Endometrial microvascular endothelial cells (primary cell): ENCODE results near the gene TRPC3. TPM values are rescaled to one million over a fixed set of nuclear protein-coding genes. Genes with fewer than 3 reads are reported as not detected.

Source experiments
- in situ Hi-C: cut with HindIII; loops from 2 replicates; pipeline ENCODE4 v1.10.0; 2017; ENCODE audit warnings: low sequenced_read_pairs, low pct_unique_long_range_greater_than_20kb; ENCODE audit errors: inconsistent ontology term
- total RNA-seq: library from RNA; depleted of rRNA; stranded (reverse); fragments of >200 nt; gene quantifications from one replicate; pipeline ENCODE4 v1.2.3, GENCODE V29; 2015; ENCODE audit errors: inconsistent ontology term

TRPC3 gene
- total RNA-seq, result not detected

- in situ Hi-C loops, result no loop called here
These were observed at the start of gene TRPC3 for GRCh38 chr4:121951521-121952110. Gene TRPC3, minus strand, starts transcription at chr4:121952060. Its CDS starts 380 bp downstream, at chr4:121951680.

DNA sequence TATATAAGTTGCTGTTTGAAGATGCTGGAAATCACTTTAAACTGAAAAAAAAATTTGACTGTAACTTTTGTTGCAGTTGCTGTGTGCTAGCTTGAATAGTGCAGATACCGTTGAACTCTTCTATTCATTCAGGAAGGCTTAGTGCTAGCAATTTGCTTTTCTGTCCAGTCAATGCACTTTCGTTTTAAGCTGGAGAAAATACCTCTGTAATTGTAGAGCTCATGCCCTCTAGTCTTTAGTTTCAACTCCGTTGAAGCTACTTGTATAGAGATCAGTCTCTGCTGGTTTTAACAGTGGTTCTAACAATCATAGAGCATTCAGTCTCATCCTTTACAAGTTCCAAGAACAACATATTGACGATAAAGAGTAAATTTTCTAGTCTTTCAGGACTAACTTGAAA is 49.0 kb upstream of the TRPC3 start:
- in situ Hi-C loops, result no loop called here

DNA sequence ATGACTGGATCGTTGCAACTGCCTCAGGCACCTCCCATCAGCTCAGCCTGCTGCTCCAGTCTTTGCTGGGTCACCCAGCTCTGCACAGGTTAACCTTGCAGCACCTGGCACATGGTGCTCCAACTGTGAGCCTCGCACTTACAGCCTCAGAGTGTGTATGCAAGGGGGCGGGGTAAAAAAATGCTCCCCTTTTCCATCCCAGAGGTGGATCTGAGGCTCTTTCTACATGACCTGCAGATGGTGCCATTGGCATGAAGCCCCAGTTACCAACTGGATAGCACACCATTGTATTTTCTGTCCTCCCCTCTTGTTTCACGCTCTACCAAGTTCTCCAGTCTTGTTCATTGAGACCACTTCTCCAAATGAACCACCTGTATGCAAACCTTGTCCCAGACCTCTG is 46.2 kb upstream of the TRPC3 start:
- in situ Hi-C loops, result no loop called here

DNA sequence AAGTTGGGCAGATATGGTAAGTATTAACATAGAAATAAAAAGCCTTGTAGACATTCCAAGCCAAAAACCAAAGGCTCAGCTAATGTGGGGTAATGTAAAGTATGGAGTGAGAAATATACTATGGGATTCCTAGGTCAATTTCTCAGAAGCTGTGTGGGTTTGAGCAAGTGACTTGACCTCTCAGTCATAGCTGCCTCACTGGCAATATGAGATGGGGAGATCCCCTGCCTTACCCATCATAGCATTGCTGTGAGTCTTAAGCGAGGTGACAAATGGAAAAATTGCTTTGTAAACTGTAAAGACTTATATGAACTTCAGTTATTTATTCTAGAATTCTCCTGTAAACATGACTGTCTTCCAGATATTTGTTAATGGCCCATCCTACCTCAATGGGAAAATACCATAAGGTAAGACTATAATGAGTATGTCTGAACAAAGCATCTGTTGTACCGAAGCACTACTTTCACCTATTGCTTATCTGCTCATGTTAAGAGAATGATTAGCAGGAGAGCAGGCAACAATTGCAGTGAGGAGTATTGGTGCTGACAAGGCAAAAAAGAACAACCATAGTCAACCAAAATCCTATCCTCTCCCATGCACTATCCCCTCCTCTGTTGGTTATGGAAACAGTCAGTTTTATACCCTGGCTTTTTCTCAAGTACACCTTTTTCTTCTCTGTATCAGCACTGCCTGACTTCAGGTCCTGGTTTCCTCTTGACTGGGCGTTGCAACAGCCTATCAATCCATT is 44.1 kb upstream of the TRPC3 start:
- in situ Hi-C loops, result no loop called here

DNA sequence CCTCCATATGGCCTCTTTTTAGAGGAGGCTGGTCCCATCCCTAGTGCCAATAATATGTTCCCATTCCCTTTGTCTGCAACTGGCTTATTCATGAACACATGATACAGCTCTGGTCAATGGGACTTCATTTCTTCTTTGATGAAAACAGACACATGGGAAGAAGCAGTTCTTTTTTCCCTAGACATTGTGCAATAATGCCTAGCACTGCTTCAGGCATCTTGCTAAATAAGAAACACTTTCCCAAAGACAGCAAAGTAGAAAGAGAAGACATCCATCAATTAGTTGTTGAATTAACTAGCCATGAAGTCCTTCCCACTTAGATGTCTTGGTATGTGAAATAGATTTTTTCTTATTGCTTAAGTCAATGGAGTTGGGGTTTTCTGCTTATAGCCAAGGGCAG is 40.1 kb upstream of the TRPC3 start:
- in situ Hi-C loops, result no loop called here

DNA sequence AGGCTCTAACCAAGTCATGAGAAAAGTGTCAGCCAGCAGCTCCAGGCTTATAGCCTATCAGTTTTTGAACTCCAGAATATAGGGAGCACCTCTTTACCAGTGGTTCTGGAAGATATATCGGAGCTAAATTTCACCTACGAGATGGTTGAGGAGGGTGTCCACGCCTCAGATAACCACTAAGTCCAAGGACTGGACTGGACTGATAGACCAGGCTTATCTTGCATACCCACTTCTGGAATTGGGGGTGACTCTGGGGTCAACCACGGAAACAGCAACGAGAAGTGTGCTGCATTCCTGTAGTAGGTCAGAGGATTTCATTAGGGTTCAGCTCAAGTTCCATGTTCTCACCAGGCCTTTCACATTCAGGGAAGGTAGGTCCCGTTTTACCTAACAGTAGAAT is 38.6 kb upstream of the TRPC3 start:
- in situ Hi-C loops, result no loop called here

DNA sequence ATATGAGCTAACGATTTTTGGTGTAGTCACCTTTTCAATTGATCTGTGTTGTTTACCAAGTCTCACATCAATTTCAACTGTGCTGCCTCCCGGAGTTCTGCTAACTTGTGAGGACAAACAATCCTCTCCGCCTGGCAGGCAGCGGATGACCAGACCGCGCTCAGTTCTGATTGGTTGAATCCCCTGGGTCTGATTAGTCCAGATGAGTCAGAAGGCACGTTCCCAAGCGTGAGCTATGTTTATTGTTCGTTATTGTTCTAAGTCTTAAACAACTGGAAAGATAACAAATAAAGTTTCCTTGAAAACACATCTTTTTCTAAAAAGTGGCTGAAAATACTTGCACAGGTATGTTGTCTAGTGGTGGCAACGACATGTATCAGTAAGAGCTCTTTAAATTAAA is 37.9 kb upstream of the TRPC3 start:
- in situ Hi-C loops, result no loop called here

DNA sequence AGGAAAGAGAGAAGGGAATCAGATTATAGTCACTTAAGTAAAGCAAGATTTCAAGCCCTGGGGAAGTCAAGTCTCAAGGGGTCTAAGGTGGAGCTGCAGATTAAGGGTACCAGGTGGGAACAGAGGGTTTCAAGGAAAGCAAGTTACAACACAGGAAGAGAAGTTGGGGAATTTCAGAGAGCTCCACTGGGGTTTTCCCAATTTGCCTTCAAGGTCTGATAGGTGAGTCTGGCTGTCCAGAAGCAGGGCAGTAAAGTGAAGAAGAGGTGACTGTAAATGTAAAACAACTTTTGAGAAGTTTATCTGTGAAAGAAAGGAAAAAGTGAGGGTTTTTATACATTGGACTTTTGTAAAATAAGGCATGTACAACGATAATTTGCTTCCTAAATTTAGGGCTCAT is 37.1 kb upstream of the TRPC3 start:
- in situ Hi-C loops, result no loop called here

DNA sequence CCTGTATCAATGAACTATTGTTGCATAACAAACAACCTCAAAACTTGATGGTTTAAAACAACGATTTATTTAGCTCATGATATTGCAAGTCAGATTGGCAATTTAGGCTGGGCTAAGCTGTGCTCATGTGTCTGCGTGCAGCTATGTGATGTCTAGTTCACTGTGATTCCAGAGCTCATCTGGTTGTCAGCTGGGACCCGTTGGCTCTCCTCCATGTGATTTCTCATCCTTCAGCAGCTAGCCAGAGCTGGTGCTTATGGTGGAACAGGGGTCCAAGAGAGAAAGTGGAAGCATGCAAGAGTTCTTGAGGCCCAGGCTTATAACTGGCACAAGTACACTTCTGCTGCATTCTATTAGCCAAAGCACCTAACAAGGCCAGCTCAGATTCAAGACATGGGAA is 28.8 kb upstream of the TRPC3 start:
- in situ Hi-C loops, result no loop called here

GRCh38 chr4:121978172-121978516 is 26.3 kb upstream of the TRPC3 start:
- in situ Hi-C loops, result no loop called here

DNA sequence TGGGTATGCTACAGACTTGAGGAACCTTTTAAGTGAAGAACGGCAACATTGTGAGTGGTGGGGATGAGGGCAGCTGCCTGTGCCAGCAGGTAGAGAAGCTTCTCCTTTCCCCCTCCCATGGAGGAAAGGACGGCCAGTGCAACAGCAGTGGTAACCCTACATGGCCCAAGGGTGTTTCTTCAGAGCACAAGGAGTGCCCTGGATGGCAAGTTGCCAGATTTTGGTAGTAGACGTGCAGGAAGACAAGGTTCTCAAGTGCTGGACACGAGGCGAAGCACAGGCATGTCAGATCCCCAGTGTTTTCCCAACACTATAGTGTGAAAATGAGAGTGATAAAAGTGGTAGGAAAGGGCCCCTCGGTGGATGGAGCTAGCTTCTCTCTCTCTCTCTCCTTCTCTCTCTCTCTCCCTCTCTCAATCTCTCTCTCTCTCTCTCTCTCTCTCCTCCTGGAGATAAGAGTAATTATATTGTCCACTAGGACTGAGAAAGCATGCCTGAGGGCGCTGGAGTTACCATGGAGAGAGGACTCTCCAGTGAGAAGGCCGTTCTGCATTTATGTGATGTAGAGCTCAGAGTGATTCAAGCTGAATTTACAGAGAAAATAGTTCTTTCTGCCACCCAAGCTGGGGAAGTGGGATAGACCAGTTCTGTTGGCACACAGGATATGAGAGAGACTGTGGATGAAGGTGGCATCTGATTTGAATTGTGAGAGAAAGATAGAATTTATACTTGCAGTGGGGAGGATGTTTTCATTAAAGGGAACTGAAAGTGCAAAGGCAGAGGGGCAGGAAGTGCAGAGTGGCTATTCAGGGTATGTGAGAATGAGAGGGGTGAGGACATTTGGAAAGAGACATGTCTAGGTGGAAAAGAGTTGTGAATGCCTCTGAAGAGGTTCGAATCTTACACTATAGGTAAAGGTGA is 25.7 kb upstream of the TRPC3 start:
- in situ Hi-C loops, result no loop called here

- in situ Hi-C loops, result no loop called here
These were observed 23.9 kb upstream of the TRPC3 start for GRCh38 chr4:121975784-121976183.

GRCh38 chr4:121973816-121974215 is 22.0 kb upstream of the TRPC3 start:
- in situ Hi-C loops, result no loop called here

DNA sequence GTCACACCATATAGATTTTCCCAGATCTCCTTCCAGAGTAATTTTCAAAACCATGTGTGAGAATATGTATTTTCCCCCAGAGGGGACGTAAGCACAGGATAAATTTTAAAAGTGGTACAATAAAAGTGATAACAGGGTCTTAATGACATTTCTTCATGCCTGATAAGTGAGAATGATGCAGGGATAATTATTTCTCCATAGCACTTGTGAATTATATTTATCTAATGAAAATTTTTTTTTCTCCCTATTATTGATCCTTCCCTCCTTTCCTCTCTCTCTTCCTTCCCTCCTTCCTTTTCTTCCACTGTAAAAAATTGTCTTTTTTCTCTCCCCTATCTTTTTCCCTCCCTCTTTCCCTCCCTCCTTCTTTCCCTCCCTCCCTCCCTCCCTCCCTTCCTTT is 17.0 kb upstream of the TRPC3 start:
- in situ Hi-C loops, result no loop called here

GRCh38 chr4:121964958-121965357 is 13.1 kb upstream of the TRPC3 start:
- in situ Hi-C loops, result no loop called here

GRCh38 chr4:121960818-121961217 is 9.0 kb upstream of the TRPC3 start:
- in situ Hi-C loops, result no loop called here

- in situ Hi-C loops, result no loop called here
These were observed 6.9 kb upstream of the TRPC3 start for GRCh38 chr4:121958777-121959176.

- in situ Hi-C loops, result no loop called here
These were observed 5.4 kb upstream of the TRPC3 start for GRCh38 chr4:121957266-121957665.

DNA sequence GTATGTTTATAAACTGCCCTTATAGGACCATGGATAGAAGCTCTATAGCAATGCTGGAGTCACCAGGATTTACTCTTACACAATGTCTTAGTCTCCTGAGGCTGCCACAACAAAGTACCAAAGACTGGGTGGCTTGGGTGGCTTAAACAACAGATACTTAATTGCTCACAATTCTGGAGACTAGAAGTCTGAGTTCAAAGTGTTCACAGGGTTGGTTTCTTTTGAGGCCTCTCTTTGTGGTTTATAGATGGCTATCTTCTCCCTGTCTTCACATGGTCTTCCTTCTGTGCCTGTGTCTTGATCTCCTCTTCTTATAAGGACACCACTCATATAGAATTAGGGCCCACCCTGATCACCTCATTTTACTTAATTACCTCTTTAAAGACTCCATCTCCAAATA is 2.0 kb upstream of the TRPC3 start:
- in situ Hi-C loops, result no loop called here

DNA sequence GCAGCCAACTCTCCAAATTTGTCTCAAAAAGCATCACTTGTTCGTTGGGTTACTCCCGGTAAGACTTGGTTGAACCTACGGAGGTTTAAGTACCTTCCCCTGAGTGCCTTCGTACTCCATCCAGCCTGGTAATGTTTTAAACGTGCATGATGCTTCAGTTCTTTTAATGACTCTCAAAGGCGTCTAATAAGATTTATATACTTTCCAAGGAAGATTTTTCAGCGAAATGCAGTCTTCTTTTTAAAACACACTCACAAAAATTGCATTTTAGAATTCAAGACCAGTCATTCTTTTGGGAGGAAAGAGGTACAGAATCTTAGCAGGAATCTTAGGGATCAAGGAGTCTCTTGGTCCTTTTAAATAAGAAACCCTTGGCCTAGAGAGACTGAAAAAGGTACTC is 430 bp upstream of the TRPC3 start:
- in situ Hi-C loops, result no loop called here
